H1 (cell line): Measurements from ENCODE around the gene CAPN11. TPM values are rescaled to one million over a fixed set of nuclear protein-coding genes. Genes with fewer than 3 reads are reported as not detected.

Source experiments
- CTCF ChIA-PET: fragments of 300-600 bp; sonication (Branson Sonifier 250); formaldehyde crosslinking; loops from one replicate; lab custom pipeline; 2021; ENCODE audit not compliant: partially characterized antibody; lab: Charles Lee
- POLR2A ChIA-PET: fragments of 300-600 bp; sonication (Branson Sonifier 250); formaldehyde crosslinking; loops from one replicate; lab custom pipeline; 2021; ENCODE audit warnings: inconsistent platforms; ENCODE audit not compliant: partially characterized antibody; lab: Charles Lee
- DNase-seq, 2 experiments: peaks; one replicate each; pipeline versions ENCODE4 v3.0.0 to v3.0.0-alpha.2; 2010 to 2022; ENCODE audit warnings: low spot score in 2 of 2, low read depth in 1 of 2, mixed read lengths in 1 of 2
- FAIRE-seq: peaks from 2 replicates; lab custom pipeline; 2011; peaks lifted over from hg19 to GRCh38; lab: Jason Lieb, UNC
- H2AFZ ChIP-seq: 2 replicates; pipeline ENCODE4 v1.8.1; 2012; ENCODE audit warnings: low read length, inconsistent platforms
- H2AK5ac ChIP-seq: 2 replicates; pipeline ENCODE4 v1.6.1; 2013; ENCODE audit warnings: low read depth, low read length
- H2BK120ac ChIP-seq: replicated peaks from 2 replicates; pipeline ENCODE3; 2013; ENCODE audit warnings: low read depth, low read length, inconsistent platforms
- H2BK12ac ChIP-seq: 2 replicates; pipeline ENCODE4 v1.6.1; 2013; ENCODE audit warnings: low read depth, low read length
- H2BK15ac ChIP-seq: 2 replicates; pipeline ENCODE4 v1.6.1; 2013; ENCODE audit warnings: low read length
- H2BK20ac ChIP-seq: 2 replicates; pipeline ENCODE4 v1.6.1; 2013; ENCODE audit warnings: low read length
- H2BK5ac ChIP-seq: 2 replicates; pipeline ENCODE4 v1.6.1; 2013; ENCODE audit warnings: low read depth, low read length
- H3K14ac ChIP-seq: 2 replicates; pipeline ENCODE4 v1.6.1; 2013; ENCODE audit warnings: inconsistent platforms; ENCODE audit not compliant: insufficient read length
- H3K18ac ChIP-seq: 2 replicates; pipeline ENCODE4 v1.6.1; 2013; ENCODE audit warnings: low read length; ENCODE audit errors: extremely low read depth
- H3K23ac ChIP-seq: 2 replicates; pipeline ENCODE4 v1.6.1; 2013; ENCODE audit warnings: inconsistent platforms; ENCODE audit not compliant: insufficient read length
- H3K23me2 ChIP-seq: 2 replicates; pipeline ENCODE4 v1.6.1; 2013; ENCODE audit warnings: low read depth, low read length
- H3K27ac ChIP-seq: 2 replicates; pipeline ENCODE4 v1.6.1; 2011; ENCODE audit warnings: low read depth, low read length, inconsistent platforms
- H3K27me3 ChIP-seq, 4 experiments: replicated peaks in 1 of 4; 1 replicate in 1 of 4; 2 replicates in 3 of 4; pipeline versions ENCODE4 v1.6.1 to v1.8.1; 2011 to 2013; ENCODE audit warnings: low read length in 3 of 4, mild to moderate bottlenecking in 3 of 4, inconsistent platforms in 2 of 4, mixed read lengths in 2 of 4, moderate library complexity in 1 of 4; ENCODE audit not compliant: control insufficient read depth in 3 of 4, insufficient read depth in 3 of 4; ENCODE audit errors: extremely low read depth in 1 of 4
- H3K36me3 ChIP-seq, 4 experiments: 2 replicates each; pipeline versions ENCODE4 v1.6.1 to v1.8.1; 2011 to 2013; ENCODE audit warnings: mild to moderate bottlenecking in 4 of 4, low read length in 3 of 4, moderate library complexity in 2 of 4, control low read depth in 1 of 4, inconsistent platforms in 1 of 4; ENCODE audit not compliant: insufficient read depth in 4 of 4, control insufficient read depth in 2 of 4
- H3K4ac ChIP-seq: replicated peaks from 2 replicates; pipeline ENCODE3; 2013; ENCODE audit warnings: low read length, low read depth, mixed read lengths, inconsistent platforms; ENCODE audit not compliant: insufficient read length
- H3K4me1 ChIP-seq, 4 experiments: replicated peaks in 1 of 4; 1 replicate in 1 of 4; 2 replicates in 3 of 4; pipeline versions ENCODE4 v1.6.1 to v1.8.1; 2011 to 2013; ENCODE audit warnings: low read length in 3 of 4, inconsistent platforms in 2 of 4, mixed read lengths in 1 of 4; ENCODE audit not compliant: insufficient read depth in 4 of 4, control insufficient read depth in 3 of 4
- H3K4me2 ChIP-seq, 2 experiments: 2 replicates each; pipeline versions ENCODE4 v1.6.1 to v1.8.1; 2011 to 2013; ENCODE audit warnings: low read depth in 2 of 2, low read length in 2 of 2, control low read depth in 1 of 2, inconsistent platforms in 1 of 2, mild to moderate bottlenecking in 1 of 2; ENCODE audit not compliant: insufficient read depth in 1 of 2
- H3K4me3 ChIP-seq, 4 experiments: fragments of 200-600, 300-600 bp in 1 of 4; sonication (generic), shearing (Covaris generic), sonication (Bioruptor Twin) in 1 of 4; 2 replicates each; pipeline versions ENCODE4 v1.5.1 to v1.8.1; 2011 to 2016; ENCODE audit warnings: low read length in 4 of 4, low read depth in 3 of 4, control low read depth in 2 of 4, inconsistent platforms in 2 of 4, mild to moderate bottlenecking in 2 of 4, mixed read lengths in 1 of 4, moderate library complexity in 1 of 4; ENCODE audit not compliant: insufficient read depth in 2 of 4; ENCODE audit errors: extremely low read depth in 1 of 4
- H3K56ac ChIP-seq: replicated peaks from 2 replicates; pipeline ENCODE3; 2013; ENCODE audit warnings: low read depth, mild to moderate bottlenecking, mixed read lengths, low read length, inconsistent platforms; ENCODE audit not compliant: insufficient read length
- H3K79me1 ChIP-seq: 2 replicates; pipeline ENCODE4 v1.6.1; 2013; ENCODE audit warnings: low read depth, low read length, control low read depth
- H3K79me2 ChIP-seq, 2 experiments: 2 replicates each; pipeline versions ENCODE4 v1.6.1 to v1.8.1; 2012 to 2013; ENCODE audit warnings: low read length in 2 of 2, mild to moderate bottlenecking in 2 of 2, inconsistent platforms in 1 of 2; ENCODE audit not compliant: insufficient read depth in 2 of 2, control insufficient read depth in 1 of 2
- H3K9ac ChIP-seq, 4 experiments: replicated peaks in 1 of 4; 1 replicate in 1 of 4; 2 replicates in 3 of 4; pipeline versions ENCODE4 v1.6.1 to v1.8.1; 2011 to 2013; ENCODE audit warnings: low read depth in 3 of 4, low read length in 3 of 4, control low read depth in 2 of 4, mild to moderate bottlenecking in 2 of 4, moderate library complexity in 2 of 4, inconsistent platforms in 1 of 4; ENCODE audit errors: extremely low read depth in 1 of 4
- H3K9me3 ChIP-seq, 2 experiments: 2 replicates each; pipeline versions ENCODE4 v1.6.1 to v1.8.1; 2012 to 2013; ENCODE audit warnings: mild to moderate bottlenecking in 2 of 2, moderate library complexity in 2 of 2, control low read depth in 1 of 2, inconsistent platforms in 1 of 2, low read depth in 1 of 2, low read length in 1 of 2, mixed read lengths in 1 of 2; ENCODE audit not compliant: insufficient read depth in 2 of 2
- H4K20me1 ChIP-seq, 2 experiments: replicated peaks in 1 of 2; 2 replicates each; pipeline versions ENCODE3 to v1.8.1; 2011 to 2013; ENCODE audit warnings: inconsistent platforms in 2 of 2, low read length in 2 of 2, mild to moderate bottlenecking in 1 of 2; ENCODE audit not compliant: insufficient read depth in 2 of 2, control insufficient read depth in 1 of 2
- H4K5ac ChIP-seq: 2 replicates; pipeline ENCODE4 v1.6.1; 2013; ENCODE audit warnings: low read length, low read depth, mixed read lengths, inconsistent platforms; ENCODE audit not compliant: insufficient read length
- H4K8ac ChIP-seq: 2 replicates; pipeline ENCODE4 v1.8.0; 2013; ENCODE audit warnings: mild to moderate bottlenecking, moderate library complexity, low read length, inconsistent platforms; ENCODE audit not compliant: insufficient read depth; ENCODE audit errors: extremely low read depth
- H4K91ac ChIP-seq: replicated peaks from 2 replicates; pipeline ENCODE3; 2013; ENCODE audit warnings: low read length, mixed read lengths, inconsistent platforms; ENCODE audit not compliant: insufficient read length
- PHF8 ChIP-seq: fragments of 200-600 bp; sonication (generic); conservative IDR thresholded peaks from 2 replicates; pipeline ENCODE4 v1.7.1; 2012; ENCODE audit warnings: low read depth, mild to moderate bottlenecking, inconsistent platforms, low read length, moderate library complexity
- SP4 ChIP-seq: IDR thresholded peaks from 2 replicates; pipeline ENCODE4 v1.6.1; 2012; ENCODE audit warnings: low read length, inconsistent platforms
- WGBS, 2 experiments: shearing (Covaris generic) in 1 of 2; methylation state at CpG; one replicate each; pipeline versions ENCODE4 v1.1.6 to v1.1.7; 2013 to 2015; ENCODE audit warnings: low lambda C conversion rate in 2 of 2, mixed read lengths in 2 of 2, inconsistent platforms in 1 of 2, low coverage in 1 of 2, missing lambda C conversion rate in 1 of 2; ENCODE audit not compliant: insufficient replicate concordance in 2 of 2, insufficient coverage in 1 of 2, insufficient read length in 1 of 2; ENCODE audit errors: extremely low coverage in 1 of 2, missing lambda C conversion rate in 1 of 2; 5-methylcytosine and 5-hydroxymethylcytosine counted together
- polyA plus RNA-seq, 7 experiments: library from polyadenylated mRNA; depleted of rRNA in 3 of 7; stranded (reverse) in 5 of 7; unstranded in 2 of 7; fragments of >200 nt in 5 of 7; fragments of 200-250 nt in 2 of 7; gene quantifications; 1 replicate in 5 of 7; 2 replicates in 1 of 7; 4 replicates in 1 of 7; pipeline versions ENCODE4 v1.2.1 to v1.2.3, GENCODE V29; 2011 to 2013; ENCODE audit warnings: missing spikeins in 2 of 7, mixed read lengths in 2 of 7
- total RNA-seq: library from RNA; stranded (reverse); fragmentation: NEBNext Ultra II Directional; extraction: Animal tissue kit (Norgen Biotek cat#: 25700); gene quantifications from 2 replicates; pipeline ENCODE4 v1.2.1, GENCODE V29; 2021

CAPN11 gene
- total and polyA plus RNA-seq, 2 of the 8 experiments (the other 6 are each of a cell fraction or from before 2014, with no cell fraction given): 0.95 to 0.97 TPM

DNA sequence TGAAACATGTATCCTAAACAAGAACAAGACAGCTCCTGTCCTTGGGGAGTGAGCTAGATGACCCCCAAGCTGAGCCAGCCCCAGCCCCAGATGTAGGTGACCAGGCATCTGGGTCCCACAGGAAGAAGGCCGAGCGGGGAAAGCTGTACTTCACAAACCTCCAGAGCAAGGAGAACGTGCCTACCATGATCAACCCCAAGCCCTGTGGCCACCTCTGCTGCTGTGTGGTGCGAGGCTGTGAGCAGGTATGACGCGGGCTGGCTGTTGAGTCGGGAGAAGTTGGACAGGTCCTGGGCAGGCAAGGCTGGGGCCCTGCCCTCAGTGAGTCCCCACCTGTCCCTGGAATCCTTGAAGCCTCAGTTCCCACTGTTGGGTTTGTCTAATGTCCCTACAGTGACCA, 11.4 kb upstream of the CAPN11 start:
- H2AFZ ChIP-seq: no peak overlapping the region
- TF ChIP-seq SP4 (no peak), PHF8 (no peak)
- H3K9me3 ChIP-seq: no peaks in the 10 kb centered on the region
- H3K4me1 ChIP-seq: peaks cover 0 to 3% (median under 1%) of the 10 kb centered on the region in 4 experiments; a peak in 2 of 7 replicates
- H2BK5ac ChIP-seq: no peak overlapping the region
- 94% methylated on average over 7 of the region's 7 CpGs; no CpG with 5 or more reads in 1 of the 2 experiments for WGBS, 2 experiments
- no peaks in the 10 kb centered on the region for H3K23me2 ChIP-seq
- H4K5ac ChIP-seq: no peak overlapping the region
- no peak overlapping the region for H3K27ac ChIP-seq
- H3K79me2 ChIP-seq: no peaks in the 10 kb centered on the region
- H3K14ac ChIP-seq: no peak overlapping the region
- DNase-seq (no peak), FAIRE-seq (no peak)
- H2BK15ac ChIP-seq: no peak overlapping the region
- H4K20me1 ChIP-seq: peaks cover 2 to 3% of the 10 kb centered on the region in 2 experiments
- H3K9ac ChIP-seq: no peak overlapping the region
- H3K79me1 ChIP-seq: no peaks in the 10 kb centered on the region; the same call in 1 of the 2 replicates
- H2BK120ac ChIP-seq: no peak overlapping the region
- no peak overlapping the region for H3K18ac ChIP-seq
- no peak overlapping the region for H3K4me2 ChIP-seq
- H2BK20ac ChIP-seq: no peak overlapping the region
- no peak overlapping the region for H3K23ac ChIP-seq
- H4K8ac ChIP-seq: no peak overlapping the region
- no peak overlapping the region for H2AK5ac ChIP-seq
- no peaks in the 10 kb centered on the region for H3K27me3 ChIP-seq
- no peak overlapping the region for H4K91ac ChIP-seq
- ChIA-PET CTCF (interaction anchor here (0.8 to 1.6 kb wide), 6 partner anchors 9 to 91 kb away, joined by 3 to 6 read pairs (median 5); no protein-coding TSS in a partner anchor), POLR2A (interaction anchor here (0.8 to 1.3 kb wide), 3 partner anchors 11 to 108 kb away, joined by 3 read pairs; no protein-coding TSS in a partner anchor)
- H2BK12ac ChIP-seq: no peak overlapping the region
- H3K4ac ChIP-seq: no peak overlapping the region
- H3K4me3 ChIP-seq: no peak overlapping the region
- H3K36me3 ChIP-seq: peaks cover 11 to 38% (median 22%) of the 10 kb centered on the region in 4 experiments; a peak in 7 of 8 replicates
- H3K56ac ChIP-seq: no peak overlapping the region
